ENCODE results near the gene NR4A1. TPM values are rescaled to one million over a fixed set of nuclear protein-coding genes. Genes with fewer than 3 reads are reported as not detected.
"Not testable (repeated sequence)": the region's sequence is repeated elsewhere in the genome, so short reads cannot be mapped to it uniquely, and the experiment has no call there.

NR4A1 gene
- total RNA-seq, 8 experiments from 2014 or later = 3.4 to 11.8 (median 7.7) TPM

DNA sequence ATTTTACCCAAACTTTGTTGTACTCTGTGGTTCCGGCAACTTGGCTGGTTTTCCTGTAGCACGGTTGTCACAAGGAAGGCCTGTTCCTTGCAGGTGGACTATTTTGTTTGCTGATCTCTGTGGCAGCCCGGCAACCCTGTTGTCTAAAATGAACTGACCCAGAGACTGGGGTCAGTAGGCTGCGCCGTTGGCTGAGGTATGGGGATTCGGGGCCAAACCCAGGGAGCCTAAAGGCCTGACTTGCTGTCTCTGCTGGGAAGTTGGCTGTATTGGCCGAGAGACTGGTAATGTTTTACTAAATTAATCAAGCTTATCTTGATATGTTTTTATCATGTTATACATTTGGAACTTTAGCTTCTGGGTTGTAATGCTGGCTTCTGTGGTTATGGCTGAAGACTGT, 42.1 kb downstream of the NR4A1 start:
- WGBS, 10 experiments = 40 to 100% (median 82%) methylated on average over 1 to 7 of the region's 7 CpGs; no CpG with 5 or more reads in 3 of the 10 experiments
- no peak for ATAC-seq (replicated peaks in 6 of 8)
- H3K4me3 ChIP-seq = no peak overlapping the region
- no peaks in the 10 kb centered on the region for H3K4me1 ChIP-seq (replicated peaks in 1 of 2)
- in situ Hi-C loops (cut with MboI; ENCODE audit: low pct_unique_long_range_greater_than_20kb in 2 of 9, low sequenced_read_pairs in 9 of 9, unreplicated experiment in 9 of 9) = no loop called here
- H3K27ac ChIP-seq = no peak overlapping the region

DNA sequence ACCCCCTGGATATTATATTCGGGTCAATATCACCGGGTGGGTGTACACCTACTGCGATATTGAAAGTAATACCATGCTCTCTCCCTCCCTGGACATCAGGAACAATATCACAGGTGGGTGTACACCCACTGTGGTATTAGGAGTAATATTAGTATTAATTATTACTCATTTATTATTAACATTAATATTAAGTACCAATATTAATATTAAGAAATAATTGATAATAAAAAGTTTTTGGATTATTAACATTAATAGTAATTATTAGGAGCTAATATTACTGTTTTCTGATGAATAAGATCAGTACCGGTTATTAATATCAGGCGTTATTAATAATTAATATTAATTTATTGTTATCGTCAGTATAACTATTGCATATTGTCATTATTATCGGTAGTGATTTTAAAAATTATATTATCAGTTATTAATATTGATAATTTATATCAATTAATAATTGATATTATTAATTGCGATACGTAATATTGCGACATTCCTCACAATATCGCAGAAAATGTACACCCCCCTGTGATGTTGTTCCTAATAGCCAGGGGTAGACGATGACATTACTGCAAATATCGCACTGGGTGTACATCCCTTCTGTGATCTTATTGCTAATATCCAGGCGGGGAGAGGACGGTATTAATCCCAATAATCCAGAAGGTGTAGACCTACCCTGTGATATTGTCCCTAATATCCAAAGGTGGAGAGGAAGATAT, 45.2 kb downstream of the NR4A1 start:
- WGBS, 10 experiments = 61 to 94% (median 83%) methylated on average over 10 to 15 of the region's 15 CpGs
- no peak overlapping the region for H3K4me3 ChIP-seq
- no peak for ATAC-seq (replicated peaks in 6 of 8)
- in situ Hi-C loops (cut with MboI; ENCODE audit: low pct_unique_long_range_greater_than_20kb in 2 of 9, low sequenced_read_pairs in 9 of 9, unreplicated experiment in 9 of 9) = no loop called here
- no peak overlapping the region for H3K27ac ChIP-seq
- no peaks in the 10 kb centered on the region for H3K4me1 ChIP-seq (replicated peaks in 1 of 2)

DNA sequence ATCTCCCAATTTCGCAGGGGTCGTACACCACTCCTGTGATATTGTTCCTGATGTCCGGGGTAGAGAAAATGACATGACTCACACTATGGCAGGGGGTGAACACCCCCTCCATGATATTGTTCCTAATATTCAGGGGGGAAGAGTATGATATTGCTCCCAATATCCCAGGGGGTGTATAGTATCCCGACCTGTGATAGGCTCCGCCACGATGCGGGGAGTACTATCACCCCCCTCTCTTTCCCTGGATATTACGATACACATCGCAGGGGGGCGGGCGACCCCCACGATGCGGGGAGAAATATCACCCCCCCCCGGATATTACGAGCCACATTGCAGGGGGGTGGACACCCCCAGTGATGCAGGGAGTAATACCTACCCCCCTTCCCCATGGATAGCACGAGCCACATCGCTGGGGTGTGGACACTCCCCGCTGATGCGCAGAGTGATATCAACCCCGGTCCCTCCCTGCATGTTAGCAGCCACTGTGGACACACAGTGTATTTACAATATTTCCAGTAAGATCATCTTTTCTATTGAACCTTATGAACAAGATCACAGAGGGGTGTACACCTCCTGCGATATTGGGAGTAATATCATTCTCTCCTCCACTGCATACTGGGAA, 45.9 kb downstream of the NR4A1 start:
- 40 to 93% (median 74%) methylated on average over 1 to 10 of the region's 21 CpGs; no CpG with 5 or more reads in 1 of the 10 experiments for WGBS, 10 experiments
- in situ Hi-C loops (cut with MboI; ENCODE audit: low pct_unique_long_range_greater_than_20kb in 2 of 9, low sequenced_read_pairs in 9 of 9, unreplicated experiment in 9 of 9) = no loop called here
- no peak overlapping the region for H3K4me3 ChIP-seq
- ATAC-seq (replicated peaks in 6 of 8) = no peak
- no peaks in the 10 kb centered on the region for H3K4me1 ChIP-seq (replicated peaks in 1 of 2)
- no peak overlapping the region for H3K27ac ChIP-seq

DNA sequence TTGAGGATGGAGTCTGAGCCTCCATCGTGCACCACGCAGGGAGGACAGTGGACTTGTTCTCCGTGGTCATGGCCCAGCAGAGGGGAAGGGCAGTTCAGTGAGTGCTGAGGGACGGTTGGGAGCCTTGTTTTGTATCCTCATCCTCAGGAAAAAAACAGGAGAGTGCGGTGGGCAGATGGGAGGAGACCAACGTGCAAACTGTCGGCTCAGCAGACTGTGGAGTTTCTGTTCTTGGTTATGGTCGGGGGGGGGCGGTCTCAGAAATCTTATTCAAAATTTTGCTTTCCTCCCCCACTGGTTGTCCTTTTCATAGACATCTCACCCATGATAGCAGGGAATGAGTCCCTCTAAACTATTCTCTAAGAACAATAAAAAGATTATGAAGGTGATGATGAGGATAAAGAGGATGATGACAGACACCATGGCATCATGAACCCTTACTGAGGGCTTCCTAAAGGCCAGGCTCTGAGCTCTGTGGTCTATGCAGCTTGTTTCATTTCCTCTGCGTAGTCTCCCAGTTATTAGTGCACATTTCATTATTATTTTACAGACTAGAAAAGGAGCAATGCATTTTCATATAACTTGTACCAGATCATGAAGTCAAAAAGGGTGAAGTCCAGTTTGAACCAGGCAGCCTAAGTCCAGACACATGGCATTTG, 53.3 kb downstream of the NR4A1 start:
- WGBS, 10 experiments = 49 to 100% (median 75%) methylated on average over 1 to 7 of the region's 10 CpGs; no CpG with 5 or more reads in 5 of the 10 experiments
- in situ Hi-C loops (cut with MboI; ENCODE audit: low pct_unique_long_range_greater_than_20kb in 2 of 9, low sequenced_read_pairs in 9 of 9, unreplicated experiment in 9 of 9); ATAC-seq (replicated peaks in 6 of 8); H3K27ac ChIP-seq; H3K4me3 ChIP-seq; H3K4me1 ChIP-seq (replicated peaks in 1 of 2): not testable (repeated sequence)

Other genes starting within 250 kb of the NR4A1 start
- 10 to 100 TPM in 1 of 8 experiments, 1 to 10 TPM in 4, under 1 TPM in 3; 0.46 to 25.3 (median 2.1) TPM for gene FIGNL2, start 202.7 kb upstream of the NR4A1 start, total RNA-seq
- under 1 TPM in 6 of 8 experiments, not detected in 2; 0.05 to 1.00 (median 0.35) TPM for gene ANKRD33, start 163.3 kb upstream of the NR4A1 start, total RNA-seq
- 10 to 100 TPM in 1 of 8 experiments, under 1 TPM in 7; 0.05 to 10.6 (median 0.58) TPM for gene ACVRL1, start 143.9 kb upstream of the NR4A1 start, total RNA-seq
- 10 to 100 TPM in 7 of 8 experiments, 1 to 10 TPM in 1; 9.0 to 62.0 (median 36.6) TPM for gene ACVR1B, start 99.7 kb upstream of the NR4A1 start, total RNA-seq
- 10 to 100 TPM in 3 of 8 experiments, 1 to 10 TPM in 5; 2.9 to 45.8 (median 5.7) TPM for gene TAMALIN, start 44.5 kb upstream of the NR4A1 start, total RNA-seq
- gene ATG101, start 18.5 kb downstream of the NR4A1 start, total RNA-seq = 10 to 100 TPM; 27.4 to 55.1 (median 35.8) TPM
- not detected for gene SMIM41, start 28.3 kb downstream of the NR4A1 start, total RNA-seq
- gene KRT80, start 140.6 kb downstream of the NR4A1 start, total RNA-seq = under 1 TPM in 6 of 8 experiments, not detected in 2; 0.14 to 0.85 (median 0.26) TPM
- 1 to 10 TPM in 5 of 8 experiments, under 1 TPM in 1, not detected in 2; 0.78 to 5.8 (median 2.4) TPM for gene KRT7, start 181.8 kb downstream of the NR4A1 start, total RNA-seq
- under 1 TPM in 4 of 8 experiments, not detected in 4; 0.14 to 0.59 (median 0.33) TPM for gene KRT86, start 223.2 kb downstream of the NR4A1 start, total RNA-seq
- under 1 TPM in 2 of 8 experiments, not detected in 6; 0.49 to 0.58 TPM for gene KRT81, start 240.1 kb downstream of the NR4A1 start, total RNA-seq